HCT116 (cell line): ENCODE data around the gene GUCY2D. TPM values are rescaled to one million over a fixed set of nuclear protein-coding genes. Genes with fewer than 3 reads are reported as not detected.

ENCODE experiments used
- ATAC-seq: fragments of 200-7000 bp; cut with Tn5 transposase; 2 replicates; pipeline ENCODE4 v1.9.1; 2020; ENCODE audit warnings: mild to moderate bottlenecking, moderate library complexity
- BruUV-seq: library from RNA; stranded (reverse); fragments of 400-500 nt; replicated peaks from 2 replicates; lab custom pipeline; 2021; lab: Mats Ljungman, UMichigan
- CTCF ChIA-PET: fragments of 300-600 bp; sonication (Branson Sonifier 250); formaldehyde crosslinking; loops from one replicate; lab custom pipeline; 2021; ENCODE audit warnings: antibody characterized with exemption; lab: Charles Lee
- POLR2A ChIA-PET: fragments of 300-600, 350-600 bp; sonication (Branson Sonifier 250); formaldehyde crosslinking; loops from one replicate; lab custom pipeline; 2021; ENCODE audit warnings: antibody characterized with exemption; lab: Charles Lee
- RAD21 ChIA-PET, 2 experiments: fragments of 300-600 bp; sonication (Branson Sonifier 250); formaldehyde crosslinking; loops; one replicate each; lab custom pipeline; 2023; ENCODE audit warnings: low total read pairs in 2 of 2; ENCODE audit not compliant: uncharacterized antibody in 2 of 2, unreplicated experiment in 2 of 2, low non-redundant PET in 1 of 2; lab: Charles Lee
- DNase-seq: peaks from one replicate; pipeline ENCODE4 v3.0.0-alpha.2; 2010; ENCODE audit warnings: low read depth, low spot score
- H2AFZ ChIP-seq: fragments of 200-600 bp; shearing (Covaris generic), sonication (generic); 2 replicates; pipeline ENCODE4 v1.6.1; 2017; ENCODE audit warnings: low read depth, mixed run types, mixed read lengths, antibody characterized with exemption, low read length; ENCODE audit not compliant: poor library complexity, severe bottlenecking
- H3K27ac ChIP-seq: 2 replicates; pipeline ENCODE4 v1.5.1; 2012; ENCODE audit warnings: low read depth, low read length
- H3K27me3 ChIP-seq: fragments of 200-600 bp; sonication (generic); 2 replicates; pipeline ENCODE4 v1.6.1; 2016; ENCODE audit warnings: mixed run types, low read length, mixed read lengths; ENCODE audit not compliant: insufficient read depth
- H3K36me3 ChIP-seq, 2 experiments: fragments of 200-500 bp in 1 of 2; fragments of 200-600 bp in 1 of 2; sonication (Bioruptor generic) in 1 of 2; sonication (generic) in 1 of 2; 2 replicates each; pipeline versions ENCODE4 v1.5.1 to v1.6.1; 2014 to 2016; ENCODE audit warnings: low read length in 2 of 2, inconsistent platforms in 1 of 2, mixed read lengths in 1 of 2, mixed run types in 1 of 2; ENCODE audit not compliant: insufficient read depth in 2 of 2, control insufficient read depth in 1 of 2
- H3K4me1 ChIP-seq, 2 experiments: fragments of 200-600 bp in 1 of 2; sonication (generic) in 1 of 2; 2 replicates each; pipeline versions ENCODE4 v1.5.1 to v1.6.1; 2012 to 2017; ENCODE audit warnings: low read length in 2 of 2, inconsistent platforms in 1 of 2, mild to moderate bottlenecking in 1 of 2, mixed read lengths in 1 of 2, mixed run types in 1 of 2, moderate library complexity in 1 of 2; ENCODE audit not compliant: insufficient read depth in 2 of 2, control insufficient read depth in 1 of 2
- H3K4me2 ChIP-seq: fragments of 200-600 bp; sonication (generic); 2 replicates; pipeline ENCODE4 v1.6.1; 2017; ENCODE audit warnings: mixed run types, low read length, mixed read lengths
- H3K4me3 ChIP-seq, 2 experiments: fragments of 200-600 bp in 1 of 2; sonication (generic) in 1 of 2; replicated peaks in 1 of 2; 2 replicates each; pipeline ENCODE4 v1.5.1; 2011 to 2016; ENCODE audit warnings: low read length in 2 of 2, control low read depth in 1 of 2, low read depth in 1 of 2, mild to moderate bottlenecking in 1 of 2, mixed read lengths in 1 of 2, mixed run types in 1 of 2
- H3K79me2 ChIP-seq: fragments of 200-600 bp; sonication (generic); 2 replicates; pipeline ENCODE4 v1.6.1; 2017; ENCODE audit warnings: mild to moderate bottlenecking, mixed run types, low read length, moderate library complexity, mixed read lengths; ENCODE audit not compliant: insufficient read depth
- H3K9ac ChIP-seq: fragments of 200-600 bp; sonication (generic); 2 replicates; pipeline ENCODE4 v1.6.1; 2016; ENCODE audit warnings: low read length, mixed read lengths
- H3K9me2 ChIP-seq: fragments of 200-600 bp; sonication (generic), shearing (Covaris generic); 2 replicates; pipeline ENCODE4 v1.6.1; 2017; ENCODE audit warnings: mixed run types, mild to moderate bottlenecking, moderate library complexity; ENCODE audit not compliant: insufficient read depth
- H3K9me3 ChIP-seq, 2 experiments: fragments of 200-500 bp in 1 of 2; fragments of 200-600 bp in 1 of 2; sonication (Bioruptor generic) in 1 of 2; sonication (generic) in 1 of 2; 2 replicates each; pipeline ENCODE4 v1.6.1; 2014 to 2017; ENCODE audit warnings: low read length in 2 of 2, mixed read lengths in 2 of 2, inconsistent platforms in 1 of 2, low read depth in 1 of 2, mild to moderate bottlenecking in 1 of 2, mixed run types in 1 of 2, moderate library complexity in 1 of 2; ENCODE audit not compliant: control insufficient read depth in 1 of 2, insufficient read depth in 1 of 2
- H4K20me1 ChIP-seq: fragments of 200-600 bp; sonication (generic), shearing (Covaris generic); 2 replicates; pipeline ENCODE4 v1.6.1; 2017; ENCODE audit warnings: mixed run types, mild to moderate bottlenecking, moderate library complexity; ENCODE audit not compliant: insufficient read depth
- ATF3 ChIP-seq: IDR thresholded peaks from 2 replicates; pipeline ENCODE4 v1.6.1; 2012
- CTCF ChIP-seq, 3 experiments: fragments of 200-600 bp in 1 of 3; sonication (generic) in 1 of 3; IDR thresholded peaks in 2 of 3; conservative IDR thresholded peaks in 1 of 3; 2 replicates each; pipeline ENCODE4 v1.5.1; 2012 to 2017; ENCODE audit warnings: low read depth in 2 of 3, low read length in 2 of 3, antibody characterized with exemption in 1 of 3, borderline replicate concordance in 1 of 3, control low read depth in 1 of 3, mild to moderate bottlenecking in 1 of 3, mixed read lengths in 1 of 3, mixed run types in 1 of 3, moderate library complexity in 1 of 3; ENCODE audit not compliant: insufficient read depth in 1 of 3
- EGR1 ChIP-seq: IDR thresholded peaks from 2 replicates; pipeline ENCODE4 v1.6.1; 2012; ENCODE audit warnings: low read depth
- ELF1 ChIP-seq: IDR thresholded peaks from 2 replicates; pipeline ENCODE4 v1.6.1; 2012; ENCODE audit warnings: low read depth, borderline replicate concordance
- JUND ChIP-seq: IDR thresholded peaks from 2 replicates; pipeline ENCODE4 v1.6.1; 2012
- TCF7L2 ChIP-seq: IDR thresholded peaks from 2 replicates; pipeline ENCODE4 v1.7.0; 2011; ENCODE audit warnings: borderline replicate concordance, inconsistent platforms; ENCODE audit not compliant: insufficient read depth, insufficient read length; ENCODE audit errors: extremely low read depth
- YY1 ChIP-seq: IDR thresholded peaks from 2 replicates; pipeline ENCODE4 v1.6.1; 2011; ENCODE audit warnings: low read length, low read depth, moderate library complexity, mild to moderate bottlenecking; ENCODE audit not compliant: insufficient replicate concordance; ENCODE audit errors: extremely low read depth
- ZBTB33 ChIP-seq: IDR thresholded peaks from 2 replicates; pipeline ENCODE4 v1.6.1; 2011; ENCODE audit warnings: mild to moderate bottlenecking, low read length, moderate library complexity; ENCODE audit not compliant: insufficient replicate concordance; ENCODE audit errors: extremely low read depth
- ZFX ChIP-seq: fragments of 450-650 bp; IDR thresholded peaks from 2 replicates; pipeline ENCODE4 v1.6.1; 2017
- ZNF274 ChIP-seq: fragments of 200-500 bp; sonication (Bioruptor generic); IDR thresholded peaks from 2 replicates; pipeline ENCODE4 v1.6.1; 2014; ENCODE audit warnings: mild to moderate bottlenecking, low read depth, low read length, inconsistent platforms
- intact Hi-C: fragments of 100-400 bp; cut with micrococcal nuclease; formaldehyde crosslinking; loops from 2 replicates; pipeline ENCODE4 v1.10.0; 2022
- total RNA-seq: library from RNA; stranded (reverse); gene quantifications from one replicate; pipeline ENCODE4 v1.2.1, GENCODE V29; 2021; ENCODE audit not compliant: unreplicated experiment

Gene GUCY2D
- total RNA-seq, 1 experiment from 2014 or later = 1.4 TPM

GRCh38 chr17:8062807-8063483 lies 60.5 kb downstream of the GUCY2D start:
- CTCF ChIA-PET = interaction anchor here (3.6 kb wide), 1 partner anchor 11 kb away, joined by 29 read pairs; no protein-coding TSS in a partner anchor
- no peak for ATAC-seq
- no TSS peak for BruUV-seq
- no peak overlapping the region for H3K4me3 ChIP-seq
- H3K36me3 ChIP-seq = no peaks in the 10 kb centered on the region
- H3K4me1 ChIP-seq = peaks cover 0 to 11% of the 10 kb centered on the region in 2 experiments; a peak in 3 of 4 replicates
- no peak overlapping the region for H2AFZ ChIP-seq
- RAD21 ChIA-PET = no interaction called here
- no peaks in the 10 kb centered on the region for H3K9me3 ChIP-seq
- H3K4me2 ChIP-seq = no peak overlapping the region
- H3K79me2 ChIP-seq = no peaks in the 10 kb centered on the region
- DNase-seq = no peak
- no peaks in the 10 kb centered on the region for H3K9me2 ChIP-seq
- H3K27me3 ChIP-seq = no peaks in the 10 kb centered on the region
- no peak overlapping the region for H3K27ac ChIP-seq
- TF ChIP-seq ZBTB33 (no peak), ZNF274 (no peak), ELF1 (no peak), TCF7L2 (no peak), CTCF (IDR thresholded peaks at IDR 0.05 in 2 of 3, conservative IDR thresholded peaks at IDR 0.05 in 1 of 3; ENCODE audit: borderline replicate concordance in 1 of 3, insufficient read depth in 1 of 3, low read depth in 2 of 3, low read length in 2 of 3) (no peak), JUND (no peak), ATF3 (no peak), EGR1 (no peak), YY1 (no peak), ZFX (no peak)
- POLR2A ChIA-PET = no interaction called here
- intact Hi-C loops = loop anchor here (5.0 kb wide), 4 partner anchors 239 to 724 kb away; partner anchors contain the start of gene RPL26
- H3K9ac ChIP-seq = no peak overlapping the region
- no peaks in the 10 kb centered on the region for H4K20me1 ChIP-seq
